HepG2 (cell line): ENCODE results near the gene EIF4G1. TPM values are rescaled to one million over a fixed set of nuclear protein-coding genes. Genes with fewer than 3 reads are reported as not detected.
A peak's percentile ranks its signal among the peaks of the same experiment; 100 is the strongest.

Experiments used
- JUNB ChIP-seq: sonication (generic); formaldehyde crosslinking; IDR thresholded peaks from 2 replicates; pipeline ENCODE4 v1.8.0; 2022; ENCODE audit warnings: missing genetic modification reagents, mild to moderate bottlenecking, borderline replicate concordance
- NR2F6 ChIP-seq, 2 experiments: IDR thresholded peaks; 2 replicates each; pipeline ENCODE4 v1.6.1; 2016; ENCODE audit warnings: antibody characterized with exemption in 1 of 2, mild to moderate bottlenecking in 1 of 2
- SRSF9 ChIP-seq: fragments of 200-400 bp; formaldehyde crosslinking; IDR thresholded peaks from 2 replicates; pipeline ENCODE4 v1.6.1; 2018; ENCODE audit warnings: borderline replicate concordance, mild to moderate bottlenecking, low read depth, low read length; ENCODE audit not compliant: insufficient read depth, poor library complexity, severe bottlenecking
- SSRP1 ChIP-seq: IDR thresholded peaks from 2 replicates; pipeline ENCODE4 v1.6.1; 2016; ENCODE audit warnings: control low read depth
- TAF15 ChIP-seq: fragments of 200-400 bp; formaldehyde crosslinking; IDR thresholded peaks from one replicate; pipeline ENCODE4 v1.6.1; 2018; ENCODE audit warnings: mild to moderate bottlenecking, low read depth, low read length; ENCODE audit not compliant: poor library complexity, severe bottlenecking
- ZMYM4 ChIP-seq: sonication (generic); formaldehyde crosslinking; IDR thresholded peaks from 2 replicates; pipeline ENCODE4 v1.8.1; 2023; ENCODE audit warnings: mild to moderate bottlenecking, missing genetic modification reagents
- ZNF550 ChIP-seq: sonication (generic); formaldehyde crosslinking; IDR thresholded peaks from 2 replicates; pipeline ENCODE4 v1.4.0; 2020; ENCODE audit warnings: mild to moderate bottlenecking, missing genetic modification reagents, borderline replicate concordance
- ZNF768 ChIP-seq: sonication (generic); formaldehyde crosslinking; IDR thresholded peaks from 2 replicates; pipeline ENCODE4 v1.4.0; 2020; ENCODE audit warnings: missing genetic modification reagents
- polyA plus RNA-seq, 8 experiments: library from polyadenylated mRNA; depleted of rRNA in 3 of 8; stranded (reverse) in 7 of 8; unstranded in 1 of 8; fragments of >200 nt; fragmentation: Illumina TruSeq in 4 of 8; extraction: Trizol in 4 of 8; gene quantifications; 2 replicates each; pipeline versions ENCODE4 v1.2.1 to v1.2.3, GENCODE V29; 2011 to 2016; ENCODE audit warnings: low read depth in 4 of 8, missing spikeins in 1 of 8, mixed read lengths in 1 of 8; ENCODE audit not compliant: insufficient read depth in 1 of 8
- total RNA-seq, 5 experiments: library from RNA; depleted of rRNA; stranded (reverse); fragments of >200 nt; fragmentation: Illumina TruSeq; extraction: Trizol; gene quantifications; 2 replicates each; pipeline ENCODE4 v1.2.3, GENCODE V29; 2016; ENCODE audit warnings: low read depth in 1 of 5
- TF ChIP-seq, protein P1 (sequence below): sonication (generic); formaldehyde crosslinking; IDR thresholded peaks from 2 replicates; pipeline ENCODE4 v1.4.0; 2020; ENCODE audit warnings: missing genetic modification reagents, borderline replicate concordance
- TF ChIP-seq, protein P2 (sequence below): sonication (generic); formaldehyde crosslinking; IDR thresholded peaks from 2 replicates; pipeline ENCODE4 v1.5.0; 2020; ENCODE audit warnings: missing genetic modification reagents
- TF ChIP-seq, protein P3 (sequence below): sonication (generic); formaldehyde crosslinking; IDR thresholded peaks from 2 replicates; pipeline ENCODE4 v1.5.1; 2020; ENCODE audit warnings: mild to moderate bottlenecking, missing genetic modification reagents, moderate library complexity
- TF ChIP-seq, protein P4 (sequence below): sonication (generic); formaldehyde crosslinking; conservative IDR thresholded peaks from 2 replicates; pipeline ENCODE4 v1.8.0; 2022; ENCODE audit warnings: low read depth, missing genetic modification reagents
- TF ChIP-seq, protein P5 (sequence below): sonication (generic); formaldehyde crosslinking; IDR thresholded peaks from 2 replicates; pipeline ENCODE4 v1.4.0; 2020; ENCODE audit warnings: missing genetic modification reagents, borderline replicate concordance

EIF4G1 gene
- total and polyA plus RNA-seq, 2 of the 13 experiments (the other 11 are each of a cell fraction or from before 2014, with no cell fraction given) = 208 to 213 TPM

DNA sequence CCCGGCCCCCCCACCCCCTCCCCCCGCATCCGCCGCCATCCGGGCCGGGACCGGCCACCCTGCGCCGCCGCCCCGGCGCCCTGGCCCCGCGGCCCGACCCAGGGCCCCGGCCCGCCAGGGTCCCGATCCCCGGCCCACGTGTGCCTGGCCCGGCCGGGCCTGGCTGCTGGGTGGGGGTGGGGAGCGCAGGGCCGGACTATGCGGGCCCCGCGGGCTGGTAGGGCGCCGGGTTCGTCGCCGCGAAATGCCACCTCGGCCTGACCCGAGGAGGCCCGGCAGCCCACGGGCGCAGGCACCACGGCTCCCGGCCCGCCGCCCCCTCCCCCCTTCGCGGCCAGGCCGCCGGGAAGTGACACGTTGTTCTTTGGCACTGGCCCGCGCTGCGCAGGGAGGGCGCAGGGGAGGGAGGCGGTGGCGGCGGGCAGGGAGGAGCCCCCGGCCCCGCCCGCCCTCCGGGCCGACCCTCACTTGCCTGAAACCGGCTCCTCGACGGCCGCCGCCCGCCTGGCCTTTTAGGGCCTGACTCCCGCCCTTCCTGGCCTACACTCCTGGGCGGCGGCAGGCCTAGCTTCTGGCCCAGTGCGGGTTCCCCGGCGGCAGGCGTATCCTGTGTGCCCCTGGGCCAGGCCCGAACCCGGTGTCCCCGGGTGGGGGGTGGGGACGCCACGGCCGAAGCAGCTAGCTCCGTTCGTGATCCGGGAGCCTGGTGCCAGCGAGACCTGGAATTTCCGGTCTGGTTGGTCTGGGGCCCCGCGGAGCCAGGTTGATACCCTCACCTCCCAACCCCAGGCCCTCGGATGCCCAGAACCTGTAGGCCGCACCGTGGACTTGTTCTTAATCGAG is 515 bp downstream of the EIF4G1 start (continued):
- TF ChIP-seq, protein P1, sequence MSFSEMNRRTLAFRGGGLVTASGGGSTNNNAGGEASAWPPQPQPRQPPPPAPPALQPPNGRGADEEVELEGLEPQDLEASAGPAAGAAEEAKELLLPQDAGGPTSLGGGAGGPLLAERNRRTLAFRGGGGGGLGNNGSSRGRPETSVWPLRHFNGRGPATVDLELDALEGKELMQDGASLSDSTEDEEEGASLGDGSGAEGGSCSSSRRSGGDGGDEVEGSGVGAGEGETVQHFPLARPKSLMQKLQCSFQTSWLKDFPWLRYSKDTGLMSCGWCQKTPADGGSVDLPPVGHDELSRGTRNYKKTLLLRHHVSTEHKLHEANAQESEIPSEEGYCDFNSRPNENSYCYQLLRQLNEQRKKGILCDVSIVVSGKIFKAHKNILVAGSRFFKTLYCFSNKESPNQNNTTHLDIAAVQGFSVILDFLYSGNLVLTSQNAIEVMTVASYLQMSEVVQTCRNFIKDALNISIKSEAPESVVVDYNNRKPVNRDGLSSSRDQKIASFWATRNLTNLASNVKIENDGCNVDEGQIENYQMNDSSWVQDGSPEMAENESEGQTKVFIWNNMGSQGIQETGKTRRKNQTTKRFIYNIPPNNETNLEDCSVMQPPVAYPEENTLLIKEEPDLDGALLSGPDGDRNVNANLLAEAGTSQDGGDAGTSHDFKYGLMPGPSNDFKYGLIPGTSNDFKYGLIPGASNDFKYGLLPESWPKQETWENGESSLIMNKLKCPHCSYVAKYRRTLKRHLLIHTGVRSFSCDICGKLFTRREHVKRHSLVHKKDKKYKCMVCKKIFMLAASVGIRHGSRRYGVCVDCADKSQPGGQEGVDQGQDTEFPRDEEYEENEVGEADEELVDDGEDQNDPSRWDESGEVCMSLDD = 0 out of 2 replicates have a peak, but pooled peaks have one; percentile 31
- TF ChIP-seq, protein P2, sequence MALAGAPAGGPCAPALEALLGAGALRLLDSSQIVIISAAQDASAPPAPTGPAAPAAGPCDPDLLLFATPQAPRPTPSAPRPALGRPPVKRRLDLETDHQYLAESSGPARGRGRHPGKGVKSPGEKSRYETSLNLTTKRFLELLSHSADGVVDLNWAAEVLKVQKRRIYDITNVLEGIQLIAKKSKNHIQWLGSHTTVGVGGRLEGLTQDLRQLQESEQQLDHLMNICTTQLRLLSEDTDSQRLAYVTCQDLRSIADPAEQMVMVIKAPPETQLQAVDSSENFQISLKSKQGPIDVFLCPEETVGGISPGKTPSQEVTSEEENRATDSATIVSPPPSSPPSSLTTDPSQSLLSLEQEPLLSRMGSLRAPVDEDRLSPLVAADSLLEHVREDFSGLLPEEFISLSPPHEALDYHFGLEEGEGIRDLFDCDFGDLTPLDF (CRISPR knock-in tag) = no peak
- TF ChIP-seq, protein P3, sequence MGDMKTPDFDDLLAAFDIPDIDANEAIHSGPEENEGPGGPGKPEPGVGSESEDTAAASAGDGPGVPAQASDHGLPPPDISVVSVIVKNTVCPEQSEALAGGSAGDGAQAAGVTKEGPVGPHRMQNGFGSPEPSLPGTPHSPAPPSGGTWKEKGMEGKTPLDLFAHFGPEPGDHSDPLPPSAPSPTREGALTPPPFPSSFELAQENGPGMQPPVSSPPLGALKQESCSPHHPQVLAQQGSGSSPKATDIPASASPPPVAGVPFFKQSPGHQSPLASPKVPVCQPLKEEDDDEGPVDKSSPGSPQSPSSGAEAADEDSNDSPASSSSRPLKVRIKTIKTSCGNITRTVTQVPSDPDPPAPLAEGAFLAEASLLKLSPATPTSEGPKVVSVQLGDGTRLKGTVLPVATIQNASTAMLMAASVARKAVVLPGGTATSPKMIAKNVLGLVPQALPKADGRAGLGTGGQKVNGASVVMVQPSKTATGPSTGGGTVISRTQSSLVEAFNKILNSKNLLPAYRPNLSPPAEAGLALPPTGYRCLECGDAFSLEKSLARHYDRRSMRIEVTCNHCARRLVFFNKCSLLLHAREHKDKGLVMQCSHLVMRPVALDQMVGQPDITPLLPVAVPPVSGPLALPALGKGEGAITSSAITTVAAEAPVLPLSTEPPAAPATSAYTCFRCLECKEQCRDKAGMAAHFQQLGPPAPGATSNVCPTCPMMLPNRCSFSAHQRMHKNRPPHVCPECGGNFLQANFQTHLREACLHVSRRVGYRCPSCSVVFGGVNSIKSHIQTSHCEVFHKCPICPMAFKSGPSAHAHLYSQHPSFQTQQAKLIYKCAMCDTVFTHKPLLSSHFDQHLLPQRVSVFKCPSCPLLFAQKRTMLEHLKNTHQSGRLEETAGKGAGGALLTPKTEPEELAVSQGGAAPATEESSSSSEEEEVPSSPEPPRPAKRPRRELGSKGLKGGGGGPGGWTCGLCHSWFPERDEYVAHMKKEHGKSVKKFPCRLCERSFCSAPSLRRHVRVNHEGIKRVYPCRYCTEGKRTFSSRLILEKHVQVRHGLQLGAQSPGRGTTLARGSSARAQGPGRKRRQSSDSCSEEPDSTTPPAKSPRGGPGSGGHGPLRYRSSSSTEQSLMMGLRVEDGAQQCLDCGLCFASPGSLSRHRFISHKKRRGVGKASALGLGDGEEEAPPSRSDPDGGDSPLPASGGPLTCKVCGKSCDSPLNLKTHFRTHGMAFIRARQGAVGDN = peak; percentile 72
- TF ChIP-seq, protein P4, sequence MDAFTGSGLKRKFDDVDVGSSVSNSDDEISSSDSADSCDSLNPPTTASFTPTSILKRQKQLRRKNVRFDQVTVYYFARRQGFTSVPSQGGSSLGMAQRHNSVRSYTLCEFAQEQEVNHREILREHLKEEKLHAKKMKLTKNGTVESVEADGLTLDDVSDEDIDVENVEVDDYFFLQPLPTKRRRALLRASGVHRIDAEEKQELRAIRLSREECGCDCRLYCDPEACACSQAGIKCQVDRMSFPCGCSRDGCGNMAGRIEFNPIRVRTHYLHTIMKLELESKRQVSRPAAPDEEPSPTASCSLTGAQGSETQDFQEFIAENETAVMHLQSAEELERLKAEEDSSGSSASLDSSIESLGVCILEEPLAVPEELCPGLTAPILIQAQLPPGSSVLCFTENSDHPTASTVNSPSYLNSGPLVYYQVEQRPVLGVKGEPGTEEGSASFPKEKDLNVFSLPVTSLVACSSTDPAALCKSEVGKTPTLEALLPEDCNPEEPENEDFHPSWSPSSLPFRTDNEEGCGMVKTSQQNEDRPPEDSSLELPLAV = no peak
- TF ChIP-seq SSRP1 (CRISPR knock-in tag) (no peak), TAF15 (no peak), ZMYM4 (CRISPR knock-in tag) (no peak), ZNF768 (peak; percentile 29; the same call in 1 of the 2 replicates), NR2F6 (IDR thresholded peaks at IDR 0.05) (no peak), NR2F6 (CRISPR knock-in tag; IDR thresholded peaks at IDR 0.05) (no peak), ZNF550 (CRISPR knock-in tag) (no peak), JUNB (no peak), SRSF9 (no peak)
- TF ChIP-seq, protein P5, sequence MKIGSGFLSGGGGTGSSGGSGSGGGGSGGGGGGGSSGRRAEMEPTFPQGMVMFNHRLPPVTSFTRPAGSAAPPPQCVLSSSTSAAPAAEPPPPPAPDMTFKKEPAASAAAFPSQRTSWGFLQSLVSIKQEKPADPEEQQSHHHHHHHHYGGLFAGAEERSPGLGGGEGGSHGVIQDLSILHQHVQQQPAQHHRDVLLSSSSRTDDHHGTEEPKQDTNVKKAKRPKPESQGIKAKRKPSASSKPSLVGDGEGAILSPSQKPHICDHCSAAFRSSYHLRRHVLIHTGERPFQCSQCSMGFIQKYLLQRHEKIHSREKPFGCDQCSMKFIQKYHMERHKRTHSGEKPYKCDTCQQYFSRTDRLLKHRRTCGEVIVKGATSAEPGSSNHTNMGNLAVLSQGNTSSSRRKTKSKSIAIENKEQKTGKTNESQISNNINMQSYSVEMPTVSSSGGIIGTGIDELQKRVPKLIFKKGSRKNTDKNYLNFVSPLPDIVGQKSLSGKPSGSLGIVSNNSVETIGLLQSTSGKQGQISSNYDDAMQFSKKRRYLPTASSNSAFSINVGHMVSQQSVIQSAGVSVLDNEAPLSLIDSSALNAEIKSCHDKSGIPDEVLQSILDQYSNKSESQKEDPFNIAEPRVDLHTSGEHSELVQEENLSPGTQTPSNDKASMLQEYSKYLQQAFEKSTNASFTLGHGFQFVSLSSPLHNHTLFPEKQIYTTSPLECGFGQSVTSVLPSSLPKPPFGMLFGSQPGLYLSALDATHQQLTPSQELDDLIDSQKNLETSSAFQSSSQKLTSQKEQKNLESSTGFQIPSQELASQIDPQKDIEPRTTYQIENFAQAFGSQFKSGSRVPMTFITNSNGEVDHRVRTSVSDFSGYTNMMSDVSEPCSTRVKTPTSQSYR (CRISPR knock-in tag) = peak; percentile 76
